Keratinocyte (primary cell): ENCODE measurements around the gene REX1BD. TPM values are rescaled to one million over a fixed set of nuclear protein-coding genes. Genes with fewer than 3 reads are reported as not detected.

ENCODE experiments used
- DNase-seq: peaks from one replicate; pipeline ENCODE4 v3.0.0-alpha.2; 2011; ENCODE audit warnings: low read depth, missing footprints, low spot score
- FAIRE-seq: peaks from 2 replicates; lab custom pipeline; 2011; peaks lifted over from hg19 to GRCh38; lab: Jason Lieb, UNC
- H2AFZ ChIP-seq: 2 replicates; pipeline ENCODE4 v1.6.0; 2012; ENCODE audit warnings: low read length, control low read depth, inconsistent platforms; ENCODE audit not compliant: control insufficient read depth
- H3K27ac ChIP-seq: 2 replicates; pipeline ENCODE4 v1.5.1; 2011; ENCODE audit warnings: low read length; ENCODE audit not compliant: control insufficient read depth, insufficient read depth
- H3K27me3 ChIP-seq: 3 replicates; pipeline ENCODE4 v1.6.0; 2011; ENCODE audit warnings: low read length; ENCODE audit not compliant: control insufficient read depth, insufficient read depth; ENCODE audit errors: extremely low read depth
- H3K36me3 ChIP-seq, 2 experiments: 2 replicates in 1 of 2; 3 replicates in 1 of 2; pipeline ENCODE4 v1.5.1; 2011; ENCODE audit warnings: low read length in 2 of 2, mild to moderate bottlenecking in 1 of 2; ENCODE audit not compliant: control insufficient read depth in 2 of 2, insufficient read depth in 2 of 2; ENCODE audit errors: extremely low read depth in 1 of 2
- H3K4me1 ChIP-seq: 3 replicates; pipeline ENCODE4 v1.5.1; 2011; ENCODE audit warnings: low read length; ENCODE audit not compliant: control insufficient read depth, insufficient read depth; ENCODE audit errors: extremely low read depth
- H3K4me2 ChIP-seq: 3 replicates; pipeline ENCODE4 v1.6.0; 2011; ENCODE audit warnings: low read depth, low read length; ENCODE audit not compliant: control insufficient read depth, insufficient read depth; ENCODE audit errors: extremely low read depth
- H3K4me3 ChIP-seq, 3 experiments: fragments of 200-600 bp in 1 of 3; sonication (generic) in 1 of 3; 2 replicates in 2 of 3; 3 replicates in 1 of 3; pipeline ENCODE4 v1.5.1; 2011 to 2016; ENCODE audit warnings: low read length in 3 of 3, mild to moderate bottlenecking in 3 of 3, control low read depth in 2 of 3, inconsistent platforms in 1 of 3, low read depth in 1 of 3, mixed read lengths in 1 of 3, mixed run types in 1 of 3, moderate library complexity in 1 of 3; ENCODE audit not compliant: control insufficient read depth in 2 of 3, insufficient read depth in 2 of 3; ENCODE audit errors: extremely low read depth in 1 of 3
- H3K79me2 ChIP-seq: 2 replicates; pipeline ENCODE4 v1.6.0; 2012; ENCODE audit warnings: low read length; ENCODE audit not compliant: control insufficient read depth, insufficient read depth
- H3K9ac ChIP-seq: 3 replicates; pipeline ENCODE4 v1.6.0; 2011; ENCODE audit warnings: low read length; ENCODE audit not compliant: control insufficient read depth, insufficient read depth; ENCODE audit errors: extremely low read depth
- H3K9me1 ChIP-seq: 3 replicates; pipeline ENCODE4 v1.6.0; 2011; ENCODE audit warnings: low read length; ENCODE audit not compliant: control insufficient read depth, insufficient read depth; ENCODE audit errors: extremely low read depth
- H3K9me3 ChIP-seq: 2 replicates; pipeline ENCODE4 v1.5.1; 2012; ENCODE audit warnings: low read depth, low read length; ENCODE audit not compliant: control insufficient read depth
- H4K20me1 ChIP-seq: 3 replicates; pipeline ENCODE4 v1.6.0; 2011; ENCODE audit warnings: low read length; ENCODE audit not compliant: control insufficient read depth, insufficient read depth; ENCODE audit errors: extremely low read depth
- EZH2 ChIP-seq: IDR thresholded peaks from one replicate; pipeline ENCODE4 v1.6.1; 2012; ENCODE audit warnings: inconsistent platforms, mild to moderate bottlenecking, low read length, moderate library complexity
- dilution Hi-C: fragments of 300-500 bp; cut with MboI; formaldehyde crosslinking; loops from one replicate; pipeline ENCODE4 v1.7.0; 2020; ENCODE audit warnings: low sequenced_read_pairs; ENCODE audit not compliant: extremely low pct_ligation_motif_present
- polyA plus RNA-seq, 5 experiments: library from polyadenylated mRNA; depleted of rRNA in 3 of 5; stranded (reverse) in 3 of 5; stranded (forward) in 1 of 5; unstranded in 1 of 5; fragments of >200 nt; gene quantifications; 1 replicate in 1 of 5; 2 replicates in 3 of 5; 3 replicates in 1 of 5; pipeline versions ENCODE4 v1.2.1 to v1.2.3, GENCODE V29; 2011 to 2012; ENCODE audit warnings: missing spikeins in 2 of 5, low read depth in 1 of 5, low replicate concordance in 1 of 5
- TF ChIP-seq, protein P1 (sequence below), 3 experiments: IDR thresholded peaks in 1 of 3; conservative IDR thresholded peaks in 1 of 3; optimal IDR thresholded peaks in 1 of 3; 2 replicates in 2 of 3; 3 replicates in 1 of 3; pipeline versions ENCODE3 to v1.5.1; 2011; ENCODE audit warnings: low read length in 3 of 3, mild to moderate bottlenecking in 3 of 3, moderate library complexity in 2 of 3, control low read depth in 1 of 3, inconsistent platforms in 1 of 3; ENCODE audit not compliant: insufficient read depth in 2 of 3; ENCODE audit errors: extremely low read depth in 1 of 3

Gene REX1BD
- polyA plus RNA-seq, 1 donor (not counting 4 experiments of a cell fraction or from before 2014, with no cell fraction given) = 31.9 TPM

DNA sequence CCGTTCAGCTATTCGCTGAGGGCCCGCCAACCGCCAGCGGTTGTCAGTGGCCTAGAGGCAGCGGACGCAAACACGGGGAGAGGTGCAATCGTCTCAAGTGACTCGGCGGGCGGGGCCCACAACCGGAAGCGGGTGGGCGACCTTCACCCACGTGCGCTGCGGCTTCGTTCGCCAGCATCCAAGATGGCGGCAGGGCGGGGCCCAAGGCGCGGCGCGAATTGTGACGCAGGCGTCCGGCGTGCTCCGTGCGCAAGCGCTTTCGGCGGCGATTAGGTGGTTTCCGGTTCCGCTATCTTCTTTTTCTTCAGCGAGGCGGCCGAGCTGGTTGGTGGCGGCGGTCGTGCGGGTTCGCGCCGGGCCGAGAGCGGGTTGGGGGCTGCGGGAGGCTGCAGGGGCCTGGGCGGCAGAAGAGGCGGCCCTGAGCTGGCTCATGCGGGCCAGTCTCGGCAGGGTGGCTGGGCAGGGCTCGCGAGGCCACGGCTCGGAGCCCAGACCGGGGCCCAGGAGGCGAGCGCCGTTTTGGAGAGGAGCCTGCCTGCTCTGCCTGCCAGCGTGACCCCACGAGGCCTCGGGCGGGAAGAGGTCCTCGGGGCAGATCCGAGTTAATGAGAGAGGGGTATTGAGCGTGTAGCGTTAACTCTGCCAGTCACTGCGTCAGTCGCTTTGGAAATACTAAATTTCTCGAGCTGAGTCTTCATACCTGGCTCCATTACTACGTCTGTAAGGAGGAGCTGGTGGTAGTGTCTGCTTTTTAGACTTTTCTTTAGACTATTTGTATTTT, 16.8 kb upstream of the REX1BD start, which contains the start of gene UBA52:
Gene UBA52 (plus strand): TSS at position 294 of the 781 bp plus-strand sequence. CDS start 1,444 bp downstream, outside the sequence.
- H3K9me3 ChIP-seq = no peaks in the 10 kb centered on the region
- H3K9me1 ChIP-seq = peaks cover 3% of the 10 kb centered on the region
- H3K79me2 ChIP-seq = peaks cover 36% of the 10 kb centered on the region
- peak within 1 kb of the TSS; percentile 89 for H3K27ac ChIP-seq
- peak; percentile 76 for DNase-seq
- TF ChIP-seq, protein P1, sequence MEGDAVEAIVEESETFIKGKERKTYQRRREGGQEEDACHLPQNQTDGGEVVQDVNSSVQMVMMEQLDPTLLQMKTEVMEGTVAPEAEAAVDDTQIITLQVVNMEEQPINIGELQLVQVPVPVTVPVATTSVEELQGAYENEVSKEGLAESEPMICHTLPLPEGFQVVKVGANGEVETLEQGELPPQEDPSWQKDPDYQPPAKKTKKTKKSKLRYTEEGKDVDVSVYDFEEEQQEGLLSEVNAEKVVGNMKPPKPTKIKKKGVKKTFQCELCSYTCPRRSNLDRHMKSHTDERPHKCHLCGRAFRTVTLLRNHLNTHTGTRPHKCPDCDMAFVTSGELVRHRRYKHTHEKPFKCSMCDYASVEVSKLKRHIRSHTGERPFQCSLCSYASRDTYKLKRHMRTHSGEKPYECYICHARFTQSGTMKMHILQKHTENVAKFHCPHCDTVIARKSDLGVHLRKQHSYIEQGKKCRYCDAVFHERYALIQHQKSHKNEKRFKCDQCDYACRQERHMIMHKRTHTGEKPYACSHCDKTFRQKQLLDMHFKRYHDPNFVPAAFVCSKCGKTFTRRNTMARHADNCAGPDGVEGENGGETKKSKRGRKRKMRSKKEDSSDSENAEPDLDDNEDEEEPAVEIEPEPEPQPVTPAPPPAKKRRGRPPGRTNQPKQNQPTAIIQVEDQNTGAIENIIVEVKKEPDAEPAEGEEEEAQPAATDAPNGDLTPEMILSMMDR (optimal IDR thresholded peaks at IDR 0.05 in 1 of 3, IDR thresholded peaks at IDR 0.05 in 1 of 3, conservative IDR thresholded peaks at IDR 0.05 in 1 of 3; ENCODE audit: extremely low read depth in 1 of 3, insufficient read depth in 2 of 3, low read length in 3 of 3) = no peak
- TF ChIP-seq EZH2 = no peak
- peak; percentile 56 for FAIRE-seq
- H3K9ac ChIP-seq = peak within 1 kb of the TSS; percentile 91
- H3K4me3 ChIP-seq = peak within 1 kb of the TSS; percentile 64 to 93 (median 72)
- peak within 1 kb of the TSS; percentile 100 for H3K4me2 ChIP-seq
- peaks cover 11% of the 10 kb centered on the region for H3K4me1 ChIP-seq
- peaks cover 13% of the 10 kb centered on the region for H4K20me1 ChIP-seq
- peaks cover 44 to 54% of the 10 kb centered on the region in 2 experiments for H3K36me3 ChIP-seq
- no peaks in the 10 kb centered on the region for H3K27me3 ChIP-seq
- dilution Hi-C loops = no loop called here
- H2AFZ ChIP-seq = peak within 1 kb of the TSS; percentile 82

DNA sequence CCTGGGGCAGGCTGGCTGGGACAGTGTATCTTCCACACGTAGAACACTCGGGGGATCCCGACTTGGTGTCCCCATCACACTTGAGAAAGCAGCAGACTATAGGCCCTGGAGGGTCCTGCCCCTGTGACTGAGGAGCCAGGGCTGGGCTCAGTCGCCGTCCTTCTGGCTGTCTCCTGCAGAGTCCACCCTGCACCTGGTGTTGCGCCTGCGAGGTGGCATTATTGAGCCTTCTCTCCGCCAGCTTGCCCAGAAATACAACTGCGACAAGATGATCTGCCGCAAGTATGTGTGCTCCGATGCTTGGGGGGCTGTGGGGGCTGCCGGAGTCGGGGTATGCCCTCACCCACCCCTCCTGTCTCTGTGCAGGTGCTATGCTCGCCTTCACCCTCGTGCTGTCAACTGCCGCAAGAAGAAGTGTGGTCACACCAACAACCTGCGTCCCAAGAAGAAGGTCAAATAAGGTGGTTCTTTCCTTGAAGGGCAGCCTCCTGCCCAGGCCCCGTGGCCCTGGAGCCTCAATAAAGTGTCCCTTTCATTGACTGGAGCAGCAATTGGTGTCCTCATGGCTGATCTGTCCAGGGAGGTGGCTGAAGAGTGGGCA, 13.8 kb upstream of the REX1BD start:
- FAIRE-seq = no peak
- H3K4me2 ChIP-seq = no peak overlapping the region

More for the DNA sequence above, 13.8 kb upstream of the REX1BD start:
- Histone ChIP-seq H3K27ac (no peak overlapping the region), H3K36me3 (peaks cover 30 to 44% of the 10 kb centered on the region in 2 experiments), H3K27me3 (no peaks in the 10 kb centered on the region), H3K79me2 (peaks cover 36% of the 10 kb centered on the region), H3K4me1 (peaks cover 11% of the 10 kb centered on the region), H3K9me1 (peaks cover 3% of the 10 kb centered on the region), H2AFZ (no peak overlapping the region), H3K9ac (no peak overlapping the region), H3K9me3 (no peaks in the 10 kb centered on the region), H3K4me3 (no peak overlapping the region), H4K20me1 (peaks cover 13% of the 10 kb centered on the region)
- TF ChIP-seq, protein P1 (optimal IDR thresholded peaks at IDR 0.05 in 1 of 3, IDR thresholded peaks at IDR 0.05 in 1 of 3, conservative IDR thresholded peaks at IDR 0.05 in 1 of 3; ENCODE audit: extremely low read depth in 1 of 3, insufficient read depth in 2 of 3, low read length in 3 of 3) = no peak
- TF ChIP-seq EZH2 = no peak
- DNase-seq = no peak
- dilution Hi-C loops = no loop called here
